ENCODE data around the gene C6orf89. TPM values are rescaled to one million over a fixed set of nuclear protein-coding genes. Genes with fewer than 3 reads are reported as not detected.
"Not testable (repeated sequence)": the region's sequence is repeated elsewhere in the genome, so short reads cannot be mapped to it uniquely, and the experiment has no call there.

The C6orf89 gene
- total RNA-seq, 1 donor from 2014 or later: 32.3 TPM

DNA sequence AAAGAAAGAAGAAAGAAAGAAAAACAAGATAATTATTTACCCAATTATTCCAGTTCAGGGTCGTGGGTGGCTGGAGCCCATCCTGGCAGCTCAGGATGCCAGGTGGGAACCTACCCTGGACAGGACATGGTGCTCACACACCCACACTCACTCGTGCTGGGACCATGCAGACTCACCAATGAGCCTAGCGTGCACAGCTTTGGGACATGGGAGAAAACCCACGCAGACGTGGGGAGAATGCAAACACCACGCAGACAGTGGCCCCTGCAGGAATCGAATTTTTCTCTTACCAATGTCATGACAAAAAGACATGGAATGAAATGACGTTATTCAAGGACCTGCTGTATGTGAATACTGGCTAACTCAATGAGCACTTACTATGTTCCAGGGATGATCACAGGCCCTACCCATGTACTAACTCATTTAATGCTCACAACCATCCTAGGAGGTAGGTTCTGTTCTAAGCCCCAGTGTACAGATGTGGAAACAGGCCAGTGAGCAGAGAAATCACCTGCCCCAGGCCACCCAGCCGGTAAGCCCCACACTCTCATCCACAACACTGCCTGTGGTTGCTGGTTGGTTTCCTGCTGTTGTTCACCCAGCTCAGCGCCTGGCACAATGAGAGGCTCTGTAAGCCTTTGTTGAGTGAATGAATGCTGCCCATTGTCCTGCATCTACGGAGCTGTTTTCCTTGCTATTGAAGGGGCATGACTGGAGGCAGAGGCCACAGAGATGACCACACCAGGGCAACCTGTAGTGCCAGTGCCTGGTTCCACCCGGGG lies 62.0 kb downstream of the C6orf89 start:
- Mint-ChIP-seq H3K9me3 (no peaks in the 10 kb centered on the region), H3K27ac (ENCODE audit: unreplicated experiment) (no peak overlapping the region), H3K27me3 (ENCODE audit: low read depth) (no peaks in the 10 kb centered on the region), H3K4me1 (no peaks in the 10 kb centered on the region), H3K4me3 (no peak overlapping the region), H3K36me3 (ENCODE audit: low read depth) (no peaks in the 10 kb centered on the region)
- TF ChIP-seq, protein P1, sequence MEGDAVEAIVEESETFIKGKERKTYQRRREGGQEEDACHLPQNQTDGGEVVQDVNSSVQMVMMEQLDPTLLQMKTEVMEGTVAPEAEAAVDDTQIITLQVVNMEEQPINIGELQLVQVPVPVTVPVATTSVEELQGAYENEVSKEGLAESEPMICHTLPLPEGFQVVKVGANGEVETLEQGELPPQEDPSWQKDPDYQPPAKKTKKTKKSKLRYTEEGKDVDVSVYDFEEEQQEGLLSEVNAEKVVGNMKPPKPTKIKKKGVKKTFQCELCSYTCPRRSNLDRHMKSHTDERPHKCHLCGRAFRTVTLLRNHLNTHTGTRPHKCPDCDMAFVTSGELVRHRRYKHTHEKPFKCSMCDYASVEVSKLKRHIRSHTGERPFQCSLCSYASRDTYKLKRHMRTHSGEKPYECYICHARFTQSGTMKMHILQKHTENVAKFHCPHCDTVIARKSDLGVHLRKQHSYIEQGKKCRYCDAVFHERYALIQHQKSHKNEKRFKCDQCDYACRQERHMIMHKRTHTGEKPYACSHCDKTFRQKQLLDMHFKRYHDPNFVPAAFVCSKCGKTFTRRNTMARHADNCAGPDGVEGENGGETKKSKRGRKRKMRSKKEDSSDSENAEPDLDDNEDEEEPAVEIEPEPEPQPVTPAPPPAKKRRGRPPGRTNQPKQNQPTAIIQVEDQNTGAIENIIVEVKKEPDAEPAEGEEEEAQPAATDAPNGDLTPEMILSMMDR (conservative IDR thresholded peaks at IDR 0.05): no peak
- no peak for DNase-seq (ENCODE audit: low read depth, low spot score)

DNA sequence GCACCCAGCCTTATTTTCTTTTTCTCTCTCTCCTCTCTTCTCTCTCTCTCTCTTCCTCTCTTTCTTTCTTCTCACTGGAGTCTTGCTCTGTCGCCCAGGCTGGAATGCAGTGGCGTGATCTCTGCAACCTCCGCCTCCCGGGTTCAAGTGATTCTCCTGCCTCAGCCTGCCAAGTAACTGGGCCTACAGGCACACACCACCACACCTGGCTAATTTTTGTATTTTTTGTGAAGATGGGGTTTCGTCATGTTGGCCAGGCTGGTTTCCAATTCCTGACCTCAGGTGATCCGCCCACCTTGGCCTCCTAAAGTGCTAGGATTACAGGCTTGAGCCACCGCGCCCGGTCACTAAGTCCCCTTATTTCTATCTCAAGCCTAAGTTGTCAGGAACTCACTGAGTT lies 63.3 kb downstream of the C6orf89 start:
- not testable (repeated sequence) for H3K4me3 Mint-ChIP-seq; DNase-seq (ENCODE audit: low read depth, low spot score)

DNA sequence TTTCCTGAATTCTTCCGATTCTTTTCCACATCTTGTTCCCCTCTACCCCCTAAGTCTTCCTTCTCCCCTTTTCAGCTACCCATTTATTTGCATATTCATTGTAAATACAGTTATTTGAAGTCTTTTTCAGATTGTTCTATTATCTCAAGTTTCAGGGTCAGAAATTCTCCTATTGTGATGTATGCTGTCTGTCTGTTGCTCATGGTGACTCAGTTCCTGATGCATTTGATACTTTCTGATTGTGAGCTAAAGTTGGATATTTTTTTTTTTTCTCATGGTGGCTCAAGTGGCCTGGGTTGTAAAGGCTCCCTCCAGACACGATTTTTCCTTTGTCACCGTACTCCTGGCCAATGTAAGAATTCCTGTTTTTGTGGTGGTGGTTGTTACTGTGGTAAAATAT lies 63.9 kb downstream of the C6orf89 start:
- H3K27ac Mint-ChIP-seq (ENCODE audit: unreplicated experiment): no peak overlapping the region
- no peaks in the 10 kb centered on the region for H3K4me1 Mint-ChIP-seq
- no peak for DNase-seq (ENCODE audit: low read depth, low spot score)
- H3K36me3 Mint-ChIP-seq (ENCODE audit: low read depth): no peaks in the 10 kb centered on the region
- TF ChIP-seq, protein P1 (conservative IDR thresholded peaks at IDR 0.05): no peak
- no peak overlapping the region for H3K4me3 Mint-ChIP-seq
- no peaks in the 10 kb centered on the region for H3K27me3 Mint-ChIP-seq (ENCODE audit: low read depth)
- no peaks in the 10 kb centered on the region for H3K9me3 Mint-ChIP-seq

More for the DNA sequence above, 63.3 kb downstream of the C6orf89 start:
- not testable (repeated sequence) for H3K4me1 Mint-ChIP-seq; H3K9me3 Mint-ChIP-seq; H3K36me3 Mint-ChIP-seq (ENCODE audit: low read depth); H3K27me3 Mint-ChIP-seq (ENCODE audit: low read depth); H3K27ac Mint-ChIP-seq (ENCODE audit: unreplicated experiment)

DNA sequence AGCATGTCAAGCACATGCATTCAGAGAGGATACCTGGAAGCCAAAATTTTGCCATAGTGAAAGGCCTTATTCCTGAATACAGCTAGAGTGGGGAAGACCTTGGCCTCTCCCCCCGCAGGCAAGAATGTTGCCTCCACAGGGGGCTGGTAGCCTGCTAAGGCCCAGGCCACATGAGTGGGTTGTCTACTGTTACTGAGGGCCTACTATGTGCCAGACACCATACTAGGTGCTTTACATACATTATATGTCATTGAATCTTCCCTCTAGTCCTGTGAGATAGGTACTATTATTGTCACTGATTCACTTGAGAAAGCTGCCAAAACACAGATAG lies 68.1 kb downstream of the C6orf89 start:
- Mint-ChIP-seq H3K27me3 (ENCODE audit: low read depth) (no peaks in the 10 kb centered on the region), H3K27ac (ENCODE audit: unreplicated experiment) (no peak overlapping the region), H3K4me1 (no peaks in the 10 kb centered on the region), H3K9me3 (no peaks in the 10 kb centered on the region), H3K4me3 (no peak overlapping the region), H3K36me3 (ENCODE audit: low read depth) (no peaks in the 10 kb centered on the region)
- TF ChIP-seq, protein P1 (conservative IDR thresholded peaks at IDR 0.05): no peak
- no peak for DNase-seq (ENCODE audit: low read depth, low spot score)

DNA sequence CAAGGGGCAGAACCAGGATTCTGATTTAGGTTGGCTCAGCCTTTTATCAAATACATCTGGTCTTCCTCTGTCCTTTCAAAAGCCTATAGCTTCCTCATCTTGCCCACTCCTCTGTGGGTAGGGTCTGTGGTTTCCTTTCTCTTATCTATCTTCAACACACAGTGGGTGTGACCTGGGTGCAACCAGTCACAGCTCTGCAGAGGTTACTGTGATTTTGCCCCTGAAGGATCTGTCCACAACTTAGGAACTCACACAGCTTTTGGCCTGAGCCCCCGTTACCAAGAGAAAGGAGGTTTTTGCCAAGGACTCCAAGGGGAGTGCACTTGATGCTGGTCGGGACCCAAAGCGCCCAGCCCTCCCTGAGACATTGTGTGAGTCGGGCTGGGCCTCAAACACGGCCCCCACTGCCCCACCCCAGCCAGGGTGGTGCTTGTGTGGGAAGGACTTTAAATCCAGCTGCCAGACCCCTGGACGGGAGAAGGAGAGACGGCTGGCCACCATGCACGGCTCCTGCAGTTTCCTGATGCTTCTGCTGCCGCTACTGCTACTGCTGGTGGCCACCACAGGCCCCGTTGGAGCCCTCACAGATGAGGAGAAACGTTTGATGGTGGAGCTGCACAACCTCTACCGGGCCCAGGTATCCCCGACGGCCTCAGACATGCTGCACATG lies 68.6 kb downstream of the C6orf89 start, which contains the start of gene PI16:
PI16 (plus strand) TSS at position 477 of the 670 bp plus-strand sequence; CDS start at position 500, 23 bp downstream.
- no peak for DNase-seq (ENCODE audit: low read depth, low spot score)
- Mint-ChIP-seq H3K9me3 (no peaks in the 10 kb centered on the region), H3K4me1 (no peaks in the 10 kb centered on the region), H3K27ac (ENCODE audit: unreplicated experiment) (no peak within 1 kb of the TSS), H3K4me3 (no peak within 1 kb of the TSS), H3K36me3 (ENCODE audit: low read depth) (no peaks in the 10 kb centered on the region), H3K27me3 (ENCODE audit: low read depth) (no peaks in the 10 kb centered on the region)
- TF ChIP-seq, protein P1 (conservative IDR thresholded peaks at IDR 0.05): no peak

DNA sequence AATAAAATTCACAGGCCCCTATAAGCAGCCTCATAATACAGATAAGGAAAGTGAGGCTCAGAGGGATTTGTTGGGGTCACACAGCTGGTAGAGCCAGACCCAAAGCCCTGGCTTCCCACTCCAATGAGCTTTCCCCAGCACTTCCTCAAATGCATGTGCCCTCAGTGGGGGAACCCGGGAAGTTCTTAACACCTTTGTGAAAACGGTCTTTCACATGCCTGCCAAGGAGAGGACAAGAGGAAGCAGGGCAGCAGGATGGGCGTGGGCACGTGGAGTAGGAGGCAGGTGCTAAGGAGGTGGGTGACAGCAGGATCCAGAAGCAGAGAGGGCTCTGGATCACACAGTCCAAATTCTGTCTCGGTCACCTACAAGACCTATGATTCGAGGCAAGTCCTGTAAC lies 69.4 kb downstream of the C6orf89 start:
- H3K4me3 Mint-ChIP-seq: no peak overlapping the region
- H3K9me3 Mint-ChIP-seq: no peaks in the 10 kb centered on the region
- no peaks in the 10 kb centered on the region for H3K36me3 Mint-ChIP-seq (ENCODE audit: low read depth)
- H3K27ac Mint-ChIP-seq (ENCODE audit: unreplicated experiment): no peak overlapping the region
- H3K27me3 Mint-ChIP-seq (ENCODE audit: low read depth): no peaks in the 10 kb centered on the region
- DNase-seq (ENCODE audit: low read depth, low spot score): no peak
- no peaks in the 10 kb centered on the region for H3K4me1 Mint-ChIP-seq
- TF ChIP-seq, protein P1 (conservative IDR thresholded peaks at IDR 0.05): no peak
